Bronchial epithelial cell (primary cell): ENCODE measurements around the gene RASA2. TPM values are rescaled to one million over a fixed set of nuclear protein-coding genes. Genes with fewer than 3 reads are reported as not detected.

Source experiments
- DNase-seq: peaks from one replicate; pipeline ENCODE4 v3.0.0-alpha.2; 2010; ENCODE audit warnings: low read depth
- FAIRE-seq: peaks from 2 replicates; lab custom pipeline; 2011; peaks lifted over from hg19 to GRCh38; lab: Jason Lieb, UNC
- H3K27me3 ChIP-seq: 2 replicates; pipeline ENCODE4 v1.5.1; 2011; ENCODE audit warnings: low read length; ENCODE audit not compliant: control insufficient read depth, insufficient read depth
- H3K36me3 ChIP-seq: 2 replicates; pipeline ENCODE4 v1.5.1; 2011; ENCODE audit warnings: low read length; ENCODE audit not compliant: control insufficient read depth, insufficient read depth
- H3K4me3 ChIP-seq: 2 replicates; pipeline ENCODE4 v1.5.1; 2011; ENCODE audit warnings: mild to moderate bottlenecking, low read depth, low read length, control low read depth
- total RNA-seq: library from RNA; depleted of rRNA; stranded (reverse); fragments of >200 nt; gene quantifications from 2 replicates; pipeline ENCODE4 v1.2.1, GENCODE V29; 2014
- TF ChIP-seq, protein P1 (sequence below): IDR thresholded peaks from 2 replicates; pipeline ENCODE4 v1.5.1; 2011; ENCODE audit warnings: mild to moderate bottlenecking, moderate library complexity, low read length, control low read depth, inconsistent platforms; ENCODE audit not compliant: insufficient read depth, severe bottlenecking

The RASA2 gene
- total RNA-seq, 1 donor from 2014 or later, result 11.8 TPM

DNA sequence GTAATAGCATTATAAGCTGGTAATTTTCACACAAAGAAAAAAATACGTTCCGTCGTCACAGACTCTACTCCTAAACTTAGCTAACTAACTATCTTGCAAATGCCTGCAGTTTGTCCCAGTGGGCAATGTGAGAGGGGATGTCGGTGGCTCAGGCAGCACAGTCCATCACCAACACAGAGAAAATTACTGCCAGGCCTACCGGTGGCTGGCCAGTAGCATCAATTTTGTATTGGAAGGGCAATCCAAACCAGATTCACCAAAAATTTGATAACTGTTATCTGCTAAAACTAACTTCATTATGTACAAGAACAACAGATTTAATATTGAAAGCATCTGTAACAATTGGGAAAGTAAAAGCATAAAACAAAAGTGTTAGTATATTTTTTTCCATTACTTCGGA, 37.4 kb upstream of the RASA2 start:
- no peak overlapping the region for H3K4me3 ChIP-seq
- H3K36me3 ChIP-seq, result peaks cover 10% of the 10 kb centered on the region
- no peak for DNase-seq
- H3K27me3 ChIP-seq, result no peaks in the 10 kb centered on the region
- TF ChIP-seq, protein P1, sequence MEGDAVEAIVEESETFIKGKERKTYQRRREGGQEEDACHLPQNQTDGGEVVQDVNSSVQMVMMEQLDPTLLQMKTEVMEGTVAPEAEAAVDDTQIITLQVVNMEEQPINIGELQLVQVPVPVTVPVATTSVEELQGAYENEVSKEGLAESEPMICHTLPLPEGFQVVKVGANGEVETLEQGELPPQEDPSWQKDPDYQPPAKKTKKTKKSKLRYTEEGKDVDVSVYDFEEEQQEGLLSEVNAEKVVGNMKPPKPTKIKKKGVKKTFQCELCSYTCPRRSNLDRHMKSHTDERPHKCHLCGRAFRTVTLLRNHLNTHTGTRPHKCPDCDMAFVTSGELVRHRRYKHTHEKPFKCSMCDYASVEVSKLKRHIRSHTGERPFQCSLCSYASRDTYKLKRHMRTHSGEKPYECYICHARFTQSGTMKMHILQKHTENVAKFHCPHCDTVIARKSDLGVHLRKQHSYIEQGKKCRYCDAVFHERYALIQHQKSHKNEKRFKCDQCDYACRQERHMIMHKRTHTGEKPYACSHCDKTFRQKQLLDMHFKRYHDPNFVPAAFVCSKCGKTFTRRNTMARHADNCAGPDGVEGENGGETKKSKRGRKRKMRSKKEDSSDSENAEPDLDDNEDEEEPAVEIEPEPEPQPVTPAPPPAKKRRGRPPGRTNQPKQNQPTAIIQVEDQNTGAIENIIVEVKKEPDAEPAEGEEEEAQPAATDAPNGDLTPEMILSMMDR, result no peak
- FAIRE-seq, result no peak

- TF ChIP-seq, protein P1, result no peak
- Histone ChIP-seq H3K27me3 (no peaks in the 10 kb centered on the region), H3K4me3 (no peak overlapping the region), H3K36me3 (peaks cover 1% of the 10 kb centered on the region)
- FAIRE-seq, result no peak
- DNase-seq, result no peak
These were observed 36.0 kb upstream of the RASA2 start for GRCh38 chr3:141450727-141451375.

DNA sequence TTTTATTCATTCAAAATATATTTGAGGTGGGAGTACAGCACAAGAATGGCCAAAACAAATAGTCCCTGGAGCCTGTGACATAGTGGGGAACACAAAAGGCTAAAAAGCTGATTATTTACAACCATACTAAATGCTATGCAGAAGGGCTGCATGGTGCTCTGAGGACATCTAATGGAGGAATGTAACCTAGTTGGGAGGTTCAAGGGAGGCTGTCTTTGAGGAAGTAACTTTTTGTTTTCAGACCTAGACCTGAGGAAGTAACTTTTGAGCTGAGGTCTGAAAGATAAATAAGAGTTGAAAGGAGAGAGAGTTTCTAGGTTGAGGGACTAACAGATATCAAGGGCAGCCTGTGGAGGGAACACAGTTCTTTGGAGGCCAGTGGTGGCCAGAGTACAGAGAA, 34.8 kb upstream of the RASA2 start:
- FAIRE-seq (no peak), DNase-seq (peak; percentile 59)
- Histone ChIP-seq H3K4me3 (no peak overlapping the region), H3K36me3 (no peaks in the 10 kb centered on the region), H3K27me3 (no peaks in the 10 kb centered on the region)
- TF ChIP-seq, protein P1, result peak; percentile 41

- no peaks in the 10 kb centered on the region for H3K36me3 ChIP-seq
- FAIRE-seq (no peak), DNase-seq (no peak)
- H3K27me3 ChIP-seq, result no peaks in the 10 kb centered on the region
- H3K4me3 ChIP-seq, result no peak overlapping the region
- TF ChIP-seq, protein P1, result no peak
These were observed 34.1 kb upstream of the RASA2 start for GRCh38 chr3:141452773-141453172.

DNA sequence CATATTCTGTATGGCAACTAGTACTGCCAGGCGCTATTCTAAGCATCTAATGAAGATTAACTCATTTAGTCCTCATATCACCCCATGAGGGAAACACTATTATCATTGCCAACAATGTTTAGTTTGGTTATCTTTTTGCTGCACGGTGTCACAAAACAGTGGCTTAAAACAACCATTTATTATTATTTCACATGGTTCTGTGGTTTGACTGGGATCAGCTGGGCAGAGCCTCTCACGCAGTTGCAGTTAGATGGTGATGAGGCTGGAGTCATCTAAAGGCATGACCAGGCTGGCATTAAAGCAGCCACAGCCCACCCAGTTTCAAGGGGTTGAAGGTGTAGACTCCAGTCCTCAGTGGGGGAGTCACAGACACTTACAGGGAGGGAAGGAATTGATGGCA, 32.8 kb upstream of the RASA2 start:
- Histone ChIP-seq H3K4me3 (no peak overlapping the region), H3K27me3 (no peaks in the 10 kb centered on the region), H3K36me3 (no peaks in the 10 kb centered on the region)
- TF ChIP-seq, protein P1, result no peak
- DNase-seq (no peak), FAIRE-seq (no peak)
